CD4-positive, CD25-positive, alpha-beta regulatory T cell (primary cell): ENCODE data around the gene PANK3. TPM values are rescaled to one million over a fixed set of nuclear protein-coding genes. Genes with fewer than 3 reads are reported as not detected.
"Not testable (repeated sequence)": the region's sequence is repeated elsewhere in the genome, so short reads cannot be mapped to it uniquely, and the experiment has no call there.

Experiments
- ATAC-seq, 2 donors: fragments of 150-1000 bp; cut with Tn5 transposase; one replicate each; pipeline ENCODE4 v1.10.0; 2021; ENCODE audit warnings: low read depth in 2 of 2, moderate number of reproducible peaks in 2 of 2, moderate library complexity in 1 of 2
- DNase-seq, 3 donors: peaks; one replicate each; pipeline versions ENCODE4 v3.0.0 to v3.0.0-alpha.2; 2012 to 2022; ENCODE audit warnings: mixed read lengths in 1 of 3
- H3K27ac ChIP-seq: one replicate; pipeline ENCODE4 v1.7.0; 2013; ENCODE audit warnings: mild to moderate bottlenecking, low read length; ENCODE audit not compliant: insufficient read depth, poor library complexity, severe bottlenecking
- H3K27me3 ChIP-seq: one replicate; pipeline ENCODE4 v1.7.0; 2013; ENCODE audit warnings: low read length; ENCODE audit not compliant: control insufficient read depth, insufficient read depth
- H3K36me3 ChIP-seq: one replicate; pipeline ENCODE4 v1.7.0; 2013; ENCODE audit warnings: mild to moderate bottlenecking, low read length, moderate library complexity; ENCODE audit not compliant: control insufficient read depth, insufficient read depth
- H3K4me1 ChIP-seq: 2 replicates; pipeline ENCODE4 v1.7.0; 2013; ENCODE audit warnings: mild to moderate bottlenecking, low read length; ENCODE audit not compliant: insufficient read depth, control insufficient read depth, poor library complexity, severe bottlenecking
- H3K4me3 ChIP-seq: one replicate; pipeline ENCODE4 v1.7.0; 2013; ENCODE audit warnings: low read depth, mild to moderate bottlenecking, low read length, moderate library complexity
- H3K9me3 ChIP-seq, 2 experiments: 1 replicate in 1 of 2; 2 replicates in 1 of 2; pipeline ENCODE4 v1.7.0; 2013; ENCODE audit warnings: low read length in 2 of 2, mild to moderate bottlenecking in 1 of 2, moderate library complexity in 1 of 2; ENCODE audit not compliant: control insufficient read depth in 2 of 2
- H3K27ac Mint-ChIP-seq, 3 donors: one replicate each; pipeline ENCODE4 v1.8.0; 2020 to 2022; ENCODE audit warnings: mild to moderate bottlenecking in 3 of 3, mixed read lengths in 3 of 3, moderate library complexity in 2 of 3
- H3K27me3 Mint-ChIP-seq: one replicate; pipeline ENCODE4 v1.8.0; 2022; ENCODE audit warnings: mild to moderate bottlenecking, mixed read lengths
- H3K36me3 Mint-ChIP-seq: one replicate; pipeline ENCODE4 v1.8.0; 2020; ENCODE audit warnings: mixed read lengths
- H3K4me1 Mint-ChIP-seq, 4 donors: one replicate each; pipeline ENCODE4 v1.8.0; 2020 to 2022; ENCODE audit warnings: mixed read lengths in 4 of 4, mild to moderate bottlenecking in 1 of 4
- H3K4me3 Mint-ChIP-seq, 4 donors: one replicate each; pipeline ENCODE4 v1.8.0; 2020 to 2022; ENCODE audit warnings: mild to moderate bottlenecking in 4 of 4, mixed read lengths in 4 of 4, moderate library complexity in 3 of 4
- H3K9me3 Mint-ChIP-seq, 7 donors: one replicate each; pipeline ENCODE4 v1.8.0; 2020 to 2022; ENCODE audit warnings: mixed read lengths in 7 of 7, mild to moderate bottlenecking in 3 of 7, moderate library complexity in 2 of 7
- polyA plus RNA-seq, 4 donors: library from polyadenylated mRNA; unstranded; fragments of 300-500 nt; fragmentation: Illumina TruSeq; gene quantifications; one replicate each; pipeline ENCODE4 v1.2.3, GENCODE V29; 2021
- total RNA-seq: library from RNA; stranded (reverse); gene quantifications from one replicate; pipeline ENCODE4 v1.2.3, GENCODE V29; 2022

Gene PANK3
- total and polyA plus RNA-seq, 5 donors from 2014 or later = 4.7 to 38.7 (median 7.4) TPM

DNA sequence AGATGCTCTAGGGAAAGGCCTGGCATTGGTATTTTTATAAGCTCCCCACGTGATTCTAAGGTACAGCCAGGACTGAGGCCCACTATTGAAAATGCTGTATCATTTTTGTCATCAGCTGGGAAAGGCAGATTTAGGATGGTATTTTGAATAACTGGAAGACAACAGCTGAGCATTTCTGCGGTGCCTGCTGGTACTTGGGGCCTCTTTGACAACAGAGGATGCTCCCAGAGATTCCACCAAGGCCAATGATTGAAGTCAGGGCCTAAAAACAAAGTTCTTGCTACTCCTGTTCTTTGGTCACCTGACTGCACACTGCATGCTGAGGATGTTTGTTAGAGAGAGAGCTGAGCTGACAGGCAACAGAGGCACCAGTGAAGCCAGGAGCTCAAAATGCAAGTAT, 42.0 kb downstream of the PANK3 start:
- Mint-ChIP-seq H3K27ac (no peak overlapping the region), H3K36me3 (no peaks in the 10 kb centered on the region), H3K27me3 (peaks cover 28% of the 10 kb centered on the region), H3K9me3 (peaks cover 0 to 1% (median 0%) of the 10 kb centered on the region in 7 donors), H3K4me1 (no peaks in the 10 kb centered on the region), H3K4me3 (no peak overlapping the region)
- no peak for DNase-seq
- H3K36me3 ChIP-seq = no peaks in the 10 kb centered on the region
- H3K27ac ChIP-seq = no peak overlapping the region
- no peaks in the 10 kb centered on the region for H3K4me1 ChIP-seq
- H3K4me3 ChIP-seq = no peak overlapping the region
- ATAC-seq = no peak
- H3K27me3 ChIP-seq = no peaks in the 10 kb centered on the region
- no peaks in the 10 kb centered on the region for H3K9me3 ChIP-seq

DNA sequence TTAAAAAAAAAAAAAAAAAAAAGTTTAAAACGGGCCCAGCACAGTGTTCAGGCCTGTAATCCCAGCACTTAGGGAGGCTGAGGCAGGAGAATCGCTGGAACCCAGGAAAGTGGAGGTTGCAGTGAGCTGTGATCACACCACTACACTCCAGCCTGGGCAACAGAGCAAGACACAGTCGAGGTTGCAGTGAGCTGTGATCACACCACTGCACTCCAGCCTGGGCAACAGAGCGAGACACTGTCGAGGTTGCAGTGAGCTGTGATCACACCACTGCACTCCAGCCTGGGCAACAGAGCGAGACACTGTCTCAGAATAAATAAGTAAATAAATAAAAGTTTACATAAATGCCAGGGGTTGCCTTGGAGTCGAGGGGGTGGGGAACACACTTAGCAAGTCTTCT, 44.8 kb downstream of the PANK3 start:
- H3K4me3 Mint-ChIP-seq, H3K9me3 ChIP-seq, H3K4me1 ChIP-seq, H3K27ac ChIP-seq, H3K4me3 ChIP-seq, H3K36me3 ChIP-seq, ATAC-seq, H3K36me3 Mint-ChIP-seq, H3K27ac Mint-ChIP-seq, H3K4me1 Mint-ChIP-seq, DNase-seq, H3K9me3 Mint-ChIP-seq: not testable (repeated sequence)
- peaks cover 48% of the 10 kb centered on the region for H3K27me3 Mint-ChIP-seq
- peaks cover 11% of the 10 kb centered on the region for H3K27me3 ChIP-seq

DNA sequence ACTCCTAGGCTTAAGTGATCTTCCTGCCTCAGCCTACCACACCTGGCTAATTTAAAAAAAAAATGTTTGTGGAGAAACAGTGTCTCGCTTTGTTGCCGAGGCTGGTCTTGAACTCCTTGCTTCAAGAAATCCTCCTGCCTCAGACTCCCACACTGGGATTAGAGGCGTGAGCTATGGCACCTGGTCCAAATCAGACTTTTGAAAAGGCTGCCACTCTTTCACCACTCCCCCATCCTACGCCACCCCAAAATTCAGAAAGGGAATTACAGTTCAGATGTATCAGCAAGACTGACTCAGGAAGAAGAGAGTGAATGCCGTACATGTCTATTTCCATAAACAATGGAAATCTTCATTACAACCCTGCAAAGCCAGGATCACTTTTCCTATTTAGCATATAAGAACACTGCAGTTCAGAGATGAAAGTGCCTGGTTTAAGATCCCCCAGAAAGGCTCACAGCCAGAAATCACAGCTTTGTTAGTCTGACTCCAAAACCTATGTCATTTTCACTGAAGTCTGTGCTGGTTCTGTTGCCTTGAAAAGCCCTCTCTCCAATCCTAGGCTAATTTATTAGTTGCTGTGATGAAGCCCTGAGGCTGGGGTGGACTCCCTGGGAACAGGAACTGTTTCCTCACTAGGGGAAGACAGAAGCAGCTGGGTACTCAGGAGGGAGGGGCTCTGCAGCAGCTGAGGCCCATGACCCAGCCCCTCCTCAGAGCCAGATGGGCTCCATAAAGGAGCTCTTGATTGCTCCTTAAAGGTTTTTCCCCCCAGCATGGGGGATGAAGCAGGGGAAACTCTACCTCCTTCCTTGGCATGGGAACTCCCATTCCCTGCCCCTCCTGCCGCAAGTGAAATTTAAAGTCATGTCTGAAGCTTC, 46.9 kb downstream of the PANK3 start:
- ATAC-seq (no peak), DNase-seq (no peak)
- Mint-ChIP-seq H3K9me3 (peaks cover 0 to 2% (median 0%) of the 10 kb centered on the region in 7 donors), H3K27ac (no peak overlapping the region), H3K4me3 (no peak overlapping the region), H3K27me3 (peaks cover 59% of the 10 kb centered on the region), H3K4me1 (peaks cover 0 to 19% (median 0%) of the 10 kb centered on the region in 4 donors), H3K36me3 (no peaks in the 10 kb centered on the region)
- Histone ChIP-seq H3K4me1 (no peaks in the 10 kb centered on the region), H3K27ac (no peak overlapping the region), H3K27me3 (peaks cover 17% of the 10 kb centered on the region), H3K9me3 (no peaks in the 10 kb centered on the region), H3K36me3 (no peaks in the 10 kb centered on the region), H3K4me3 (no peak overlapping the region)

DNA sequence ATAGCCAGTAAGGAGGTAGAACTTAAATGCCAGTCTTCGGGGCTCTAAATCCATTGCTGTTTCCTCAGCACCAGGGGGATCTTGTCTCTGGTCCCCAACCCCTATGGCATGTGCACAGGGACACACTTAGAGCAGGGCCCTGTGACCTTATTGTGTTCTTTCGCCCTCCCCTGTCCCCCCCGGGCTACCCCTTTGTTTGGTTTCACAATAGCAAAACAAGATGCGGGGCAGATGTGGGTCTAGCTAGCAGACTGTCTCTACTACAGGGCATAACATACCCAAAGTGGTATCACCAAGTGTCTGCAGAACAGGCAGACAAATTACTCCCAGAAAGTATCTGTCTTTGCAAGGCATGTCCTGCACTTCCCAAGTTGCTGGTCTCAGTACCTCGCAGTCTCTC, 48.0 kb downstream of the PANK3 start:
- no peaks in the 10 kb centered on the region for H3K9me3 ChIP-seq
- H3K4me3 ChIP-seq = no peak overlapping the region
- no peaks in the 10 kb centered on the region for H3K4me1 ChIP-seq
- Mint-ChIP-seq H3K27me3 (peaks cover 59% of the 10 kb centered on the region), H3K36me3 (no peaks in the 10 kb centered on the region), H3K27ac (peak overlapping the region in 1 of 3 donors; percentile 20), H3K4me3 (peak overlapping the region in 1 of 4 donors; percentile 7), H3K9me3 (peaks cover 0 to 2% (median 0%) of the 10 kb centered on the region in 7 donors), H3K4me1 (peaks cover 0 to 19% (median 0%) of the 10 kb centered on the region in 4 donors)
- H3K27ac ChIP-seq = no peak overlapping the region
- DNase-seq = no peak
- no peak for ATAC-seq
- H3K27me3 ChIP-seq = peaks cover 17% of the 10 kb centered on the region
- no peaks in the 10 kb centered on the region for H3K36me3 ChIP-seq

DNA sequence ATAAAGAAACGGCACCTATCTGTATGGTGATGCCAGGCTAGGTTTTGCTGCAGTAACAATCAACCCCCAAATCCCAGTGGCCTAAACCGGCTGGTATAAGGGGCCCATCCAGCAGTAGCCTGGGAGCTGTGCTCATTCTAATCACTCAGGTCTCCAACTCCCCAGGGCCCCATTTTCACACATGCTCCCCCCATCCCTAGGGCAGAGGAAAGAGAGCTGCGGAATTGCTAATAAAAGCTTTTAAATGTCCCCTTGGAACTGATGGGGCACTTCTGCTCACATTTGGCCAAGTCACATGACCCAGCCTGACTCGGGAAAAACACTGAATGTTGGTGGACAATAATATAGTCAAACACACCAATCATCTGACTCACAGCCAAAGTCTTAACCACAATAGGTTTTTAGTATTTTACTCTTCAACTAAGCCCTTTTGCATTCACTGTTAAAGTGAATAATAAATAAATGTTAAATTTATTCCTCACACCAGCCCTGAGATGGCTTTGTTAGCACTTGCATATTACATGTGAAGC, 48.5 kb downstream of the PANK3 start:
- Mint-ChIP-seq H3K4me3 (peak overlapping the region in 2 of 4 donors; percentile 46 to 65), H3K27me3 (peaks cover 59% of the 10 kb centered on the region)

DNA sequence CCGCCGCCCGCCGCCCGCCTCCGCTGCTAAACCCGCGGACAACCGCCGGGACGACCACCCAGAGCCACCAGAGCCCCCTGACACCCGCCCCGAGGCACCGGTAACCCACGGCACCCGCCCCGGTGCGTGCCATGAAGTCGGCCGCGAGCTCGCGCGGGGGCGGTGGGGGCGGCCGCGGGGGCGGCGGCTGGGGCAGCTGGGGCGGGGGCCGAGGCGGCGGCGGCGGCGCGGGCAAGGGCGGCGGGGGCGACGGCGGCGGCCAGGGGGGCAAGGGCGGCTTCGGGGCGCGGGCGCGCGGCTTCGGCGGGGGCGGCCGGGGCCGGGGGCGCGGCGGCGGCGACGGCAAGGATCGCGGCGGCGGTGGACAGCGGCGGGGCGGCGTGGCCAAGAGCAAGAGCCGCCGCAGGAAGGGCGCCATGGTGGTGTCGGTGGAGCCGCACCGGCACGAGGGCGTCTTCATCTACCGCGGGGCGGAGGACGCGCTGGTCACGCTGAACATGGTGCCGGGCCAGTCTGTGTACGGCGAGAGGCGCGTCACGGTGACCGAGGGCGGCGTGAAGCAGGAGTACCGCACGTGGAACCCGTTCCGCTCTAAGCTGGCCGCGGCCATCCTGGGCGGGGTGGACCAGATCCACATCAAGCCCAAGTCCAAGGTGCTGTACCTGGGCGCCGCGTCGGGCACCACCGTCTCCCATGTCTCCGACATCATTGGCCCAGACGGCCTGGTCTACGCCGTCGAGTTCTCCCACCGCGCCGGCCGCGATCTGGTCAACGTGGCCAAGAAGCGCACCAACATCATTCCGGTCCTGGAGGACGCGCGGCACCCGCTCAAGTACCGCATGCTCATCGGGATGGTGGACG, 49.6 kb downstream of the PANK3 start:
- H3K9me3 Mint-ChIP-seq = peaks cover 0 to 2% (median 0%) of the 10 kb centered on the region in 7 donors
- H3K27me3 ChIP-seq = peaks cover 17% of the 10 kb centered on the region
- peak overlapping the region in 2 of 4 donors; percentile 48 to 65 for H3K4me3 Mint-ChIP-seq
- H3K27ac ChIP-seq = no peak overlapping the region
- H3K36me3 ChIP-seq = no peaks in the 10 kb centered on the region
- H3K4me3 ChIP-seq = no peak overlapping the region
- ATAC-seq (no peak), DNase-seq (no peak)
- no peaks in the 10 kb centered on the region for H3K4me1 ChIP-seq
- H3K36me3 Mint-ChIP-seq = no peaks in the 10 kb centered on the region
- peaks cover 57% of the 10 kb centered on the region for H3K27me3 Mint-ChIP-seq
- peaks cover 0 to 19% (median 0%) of the 10 kb centered on the region in 4 donors for H3K4me1 Mint-ChIP-seq
- H3K27ac Mint-ChIP-seq = no peak overlapping the region
- H3K9me3 ChIP-seq = no peaks in the 10 kb centered on the region

More for the DNA sequence above, 48.5 kb downstream of the PANK3 start:
- DNase-seq (no peak), ATAC-seq (no peak)
- H3K27ac ChIP-seq = no peak overlapping the region
- H3K27ac Mint-ChIP-seq = peak overlapping the region in 1 of 3 donors; percentile 20
- H3K9me3 Mint-ChIP-seq = peaks cover 0 to 2% (median 0%) of the 10 kb centered on the region in 7 donors
- H3K36me3 Mint-ChIP-seq = no peaks in the 10 kb centered on the region
- no peaks in the 10 kb centered on the region for H3K36me3 ChIP-seq
- H3K4me3 ChIP-seq = no peak overlapping the region
- H3K4me1 ChIP-seq = no peaks in the 10 kb centered on the region
- H3K9me3 ChIP-seq = no peaks in the 10 kb centered on the region
- H3K27me3 ChIP-seq = peaks cover 17% of the 10 kb centered on the region
- H3K4me1 Mint-ChIP-seq = peaks cover 0 to 19% (median 0%) of the 10 kb centered on the region in 4 donors

DNA sequence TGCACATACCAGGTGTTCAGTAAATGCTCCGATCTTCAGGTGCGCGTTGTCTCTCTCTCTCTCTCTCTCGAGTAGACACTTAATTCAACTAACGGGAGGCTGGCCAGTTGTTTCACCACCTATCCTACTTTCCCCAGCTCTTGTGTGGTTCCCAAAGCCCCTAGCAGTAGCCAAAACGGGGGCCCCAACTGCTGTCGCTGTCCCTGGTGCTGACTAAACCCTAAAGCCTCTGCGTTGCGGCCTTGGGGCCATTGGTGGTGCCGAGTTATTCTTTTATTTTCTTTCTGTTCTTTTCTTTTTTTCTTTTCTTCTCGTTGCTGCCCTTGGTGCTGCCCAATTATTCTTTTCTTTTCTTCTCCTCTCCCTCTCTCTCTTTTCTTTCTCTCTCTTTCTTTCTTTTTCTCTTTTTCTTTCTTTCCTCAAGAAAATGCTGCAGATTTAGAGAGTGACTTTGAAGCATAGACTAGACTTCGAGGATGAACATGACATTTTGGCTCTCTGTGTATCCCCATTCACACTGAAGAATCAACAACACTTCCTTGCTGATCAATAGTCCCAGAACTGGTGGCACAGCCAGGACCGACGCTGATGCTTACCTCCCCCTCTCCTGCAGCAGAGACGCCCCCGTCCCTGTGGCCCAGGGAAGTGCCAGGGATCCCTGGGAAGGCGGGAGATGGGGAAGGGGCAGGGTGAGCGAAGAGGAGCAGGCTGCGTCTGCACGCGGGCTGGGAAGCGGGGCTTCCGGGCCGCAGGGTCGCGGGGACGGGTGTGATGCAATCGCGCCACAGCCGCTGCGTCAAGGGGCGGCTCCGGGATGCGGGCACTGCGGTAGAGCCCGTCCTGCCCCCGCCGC, 50.4 kb downstream of the PANK3 start, which contains the start of gene FBLL1:
Gene FBLL1 (plus strand): TSS at position 785 of the 853 bp plus-strand sequence. CDS start 200 bp downstream, outside the sequence.
- Mint-ChIP-seq H3K4me3 (peak within 1 kb of the TSS in 2 of 4 donors; percentile 66 to 86), H3K9me3 (peaks cover 0 to 2% (median 0%) of the 10 kb centered on the region in 7 donors), H3K4me1 (peaks cover 0 to 19% (median 0%) of the 10 kb centered on the region in 4 donors), H3K27me3 (peaks cover 52% of the 10 kb centered on the region), H3K27ac (no peak within 1 kb of the TSS), H3K36me3 (no peaks in the 10 kb centered on the region)
- H3K4me1 ChIP-seq = no peaks in the 10 kb centered on the region
- peak in 1 of 2 donors; percentile 34 for ATAC-seq
- no peak within 1 kb of the TSS for H3K4me3 ChIP-seq
- no peak within 1 kb of the TSS for H3K27ac ChIP-seq
- peak in 2 of 3 donors; percentile 3 to 40 for DNase-seq
- H3K36me3 ChIP-seq = no peaks in the 10 kb centered on the region
- peaks cover 17% of the 10 kb centered on the region for H3K27me3 ChIP-seq
- no peaks in the 10 kb centered on the region for H3K9me3 ChIP-seq
